GM18499 (cell line): Measurements from ENCODE around the gene KRT3.
"Not testable (repeated sequence)": the region's sequence is repeated elsewhere in the genome, so short reads cannot be mapped to it uniquely, and the experiment has no call there.

Experiments
- ATAC-seq: cut with Tn5 transposase; IDR thresholded peaks from one replicate; pipeline ENCODE4 v1.9.1; 2021; ENCODE audit warnings: moderate number of reproducible peaks; ENCODE audit not compliant: insufficient read depth, unreplicated experiment

The KRT3 gene

GRCh38 chr12:52766351-52767019, 29.4 kb downstream of the KRT3 start:
- ATAC-seq = no peak

GRCh38 chr12:52765702-52766101, 30.2 kb downstream of the KRT3 start:
- ATAC-seq = no peak

- no peak for ATAC-seq
Measured at GRCh38 chr12:52763991-52764390, 31.9 kb downstream of the KRT3 start.

GRCh38 chr12:52763036-52763659, 32.8 kb downstream of the KRT3 start:
- ATAC-seq = no peak

- ATAC-seq = no peak
Measured at GRCh38 chr12:52761802-52762201, 34.1 kb downstream of the KRT3 start.

- ATAC-seq = not testable (repeated sequence)
Measured at GRCh38 chr12:52761218-52761617, 34.7 kb downstream of the KRT3 start.

- no peak for ATAC-seq
Measured at GRCh38 chr12:52760623-52761022, 35.3 kb downstream of the KRT3 start.

GRCh38 chr12:52759695-52760094, 36.2 kb downstream of the KRT3 start:
- ATAC-seq = no peak

- ATAC-seq = no peak
Measured at GRCh38 chr12:52759218-52759617, 36.7 kb downstream of the KRT3 start.

GRCh38 chr12:52757449-52758176, 38.3 kb downstream of the KRT3 start:
- no peak for ATAC-seq

GRCh38 chr12:52756281-52756960, 39.5 kb downstream of the KRT3 start:
- no peak for ATAC-seq

- no peak for ATAC-seq
Measured at GRCh38 chr12:52755533-52755932, 40.4 kb downstream of the KRT3 start.

GRCh38 chr12:52754135-52754534, 41.8 kb downstream of the KRT3 start:
- no peak for ATAC-seq

- no peak for ATAC-seq
Measured at GRCh38 chr12:52753283-52753682, 42.6 kb downstream of the KRT3 start.

- ATAC-seq = no peak
Measured at GRCh38 chr12:52752516-52752915, 43.4 kb downstream of the KRT3 start.

- ATAC-seq = no peak
Measured at GRCh38 chr12:52751795-52752194, 44.1 kb downstream of the KRT3 start.

GRCh38 chr12:52750532-52750931, 45.4 kb downstream of the KRT3 start:
- ATAC-seq = not testable (repeated sequence)

- no peak for ATAC-seq
Measured at GRCh38 chr12:52749827-52750226, 46.1 kb downstream of the KRT3 start.

GRCh38 chr12:52748578-52748977, 47.3 kb downstream of the KRT3 start:
- no peak for ATAC-seq

GRCh38 chr12:52745554-52745953, 50.4 kb downstream of the KRT3 start:
- ATAC-seq = no peak
